Mesothelial cell of epicardium (in vitro differentiated cells): ENCODE results near the gene PROSER2. TPM values are rescaled to one million over a fixed set of nuclear protein-coding genes. Genes with fewer than 3 reads are reported as not detected.

Experiments
- DNase-seq, 2 experiments: peaks; one replicate each; pipeline ENCODE4 v3.0.0; 2021; ENCODE audit warnings: low spot score in 2 of 2; ENCODE audit not compliant: unreplicated experiment in 2 of 2
- H3K27ac Mint-ChIP-seq: 2 replicates; pipeline ENCODE4 v1.8.0; 2021; ENCODE audit warnings: mixed read lengths
- H3K27me3 Mint-ChIP-seq: 2 replicates; pipeline ENCODE4 v1.8.0; 2021; ENCODE audit warnings: low read depth, mixed read lengths
- H3K36me3 Mint-ChIP-seq: 2 replicates; pipeline ENCODE4 v1.8.0; 2021; ENCODE audit warnings: mixed read lengths
- H3K4me1 Mint-ChIP-seq: 2 replicates; pipeline ENCODE4 v1.8.0; 2021; ENCODE audit warnings: mixed read lengths
- H3K4me3 Mint-ChIP-seq: 2 replicates; pipeline ENCODE4 v1.8.0; 2021; ENCODE audit warnings: mild to moderate bottlenecking, moderate library complexity, mixed read lengths
- H3K9me3 Mint-ChIP-seq: 2 replicates; pipeline ENCODE4 v1.8.0; 2021; ENCODE audit warnings: mixed read lengths
- CTCF ChIP-seq: fragments of 200-600 bp; sonication (generic); IDR thresholded peaks from one replicate; pipeline ENCODE4 v1.5.0; 2021; ENCODE audit warnings: antibody characterized with exemption; ENCODE audit not compliant: unreplicated experiment
- total RNA-seq: library from RNA; stranded (reverse); gene quantifications from 3 replicates; pipeline ENCODE4 v1.2.1, GENCODE V29; 2021

Gene PROSER2
- total RNA-seq, 1 donor from 2014 or later: 17.8 TPM

GRCh38 chr10:11789956-11790355 is 33.2 kb upstream of the PROSER2 start:
- H3K36me3 Mint-ChIP-seq: no peaks in the 10 kb centered on the region
- no peak overlapping the region for H3K27ac Mint-ChIP-seq
- TF ChIP-seq CTCF: no peak
- DNase-seq: no peak
- peaks cover 13% of the 10 kb centered on the region for H3K4me1 Mint-ChIP-seq
- H3K27me3 Mint-ChIP-seq: peaks cover 8% of the 10 kb centered on the region
- no peaks in the 10 kb centered on the region for H3K9me3 Mint-ChIP-seq
- no peak overlapping the region for H3K4me3 Mint-ChIP-seq

GRCh38 chr10:11793762-11794479 is 29.2 kb upstream of the PROSER2 start:
- no peak overlapping the region for H3K4me3 Mint-ChIP-seq
- peak overlapping the region; percentile 50 for H3K27ac Mint-ChIP-seq
- no peak for TF ChIP-seq CTCF
- no peaks in the 10 kb centered on the region for H3K36me3 Mint-ChIP-seq
- peaks cover 29% of the 10 kb centered on the region for H3K4me1 Mint-ChIP-seq
- DNase-seq: no peak
- no peaks in the 10 kb centered on the region for H3K27me3 Mint-ChIP-seq
- H3K9me3 Mint-ChIP-seq: no peaks in the 10 kb centered on the region

DNA sequence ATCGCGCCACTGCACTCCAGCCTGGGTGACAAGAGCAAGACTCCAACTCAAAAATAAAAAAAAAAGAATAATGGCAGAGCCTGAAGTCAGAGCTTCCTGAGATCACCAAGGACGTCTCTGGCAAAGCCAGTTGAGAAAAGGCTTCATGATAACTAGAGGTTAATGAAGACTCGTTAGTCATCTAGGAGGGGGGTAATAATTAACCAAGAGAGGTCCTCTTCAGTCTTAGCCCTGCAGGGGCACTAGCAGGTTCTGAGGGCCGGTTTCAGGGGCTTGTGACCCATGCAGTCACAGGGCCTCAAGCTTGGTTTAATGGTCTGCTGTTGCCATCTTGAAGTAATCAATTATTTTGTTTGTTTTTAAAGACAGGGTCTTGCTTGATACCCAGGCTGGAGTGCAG is 28.6 kb upstream of the PROSER2 start:
- no peak for DNase-seq
- Mint-ChIP-seq H3K27me3 (no peaks in the 10 kb centered on the region), H3K4me1 (peaks cover 26% of the 10 kb centered on the region), H3K27ac (peak overlapping the region; percentile 39), H3K36me3 (no peaks in the 10 kb centered on the region), H3K4me3 (no peak overlapping the region), H3K9me3 (no peaks in the 10 kb centered on the region)
- no peak for TF ChIP-seq CTCF

DNA sequence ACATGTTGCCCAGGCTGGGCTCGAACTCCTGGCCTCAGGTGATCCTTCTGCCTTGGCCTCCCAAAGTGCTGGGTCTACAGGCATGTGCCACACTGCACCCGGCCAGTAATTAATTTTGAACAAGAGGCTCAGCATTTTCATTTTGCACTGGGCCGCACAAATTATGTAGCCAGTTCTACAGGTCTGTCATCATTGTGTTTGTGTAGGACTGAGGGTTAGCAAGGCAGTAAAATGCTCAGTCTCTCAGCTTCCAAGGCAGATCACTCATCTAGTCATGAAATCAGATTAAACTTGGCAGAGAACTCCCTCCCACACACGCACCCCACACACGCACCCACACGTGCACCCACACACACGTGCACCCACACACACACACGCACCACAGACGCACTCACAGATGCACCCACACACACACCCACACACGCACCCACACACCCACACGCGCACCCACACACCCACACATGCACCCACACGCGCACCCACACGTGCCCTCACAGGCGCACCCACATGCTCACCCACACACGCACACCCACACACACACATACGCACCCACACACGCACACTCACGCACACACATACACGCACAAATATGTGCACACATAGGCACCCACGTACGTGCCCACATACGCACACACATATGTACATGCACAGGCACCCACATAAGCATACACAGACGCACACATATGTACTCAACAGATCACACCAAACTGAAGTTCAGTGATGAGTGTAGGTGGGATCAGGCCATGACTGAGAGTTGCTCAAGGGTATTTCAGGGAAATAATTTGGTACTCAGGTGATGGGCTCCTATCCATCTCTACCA is 27.8 kb upstream of the PROSER2 start:
- peaks cover 26% of the 10 kb centered on the region for H3K4me1 Mint-ChIP-seq
- H3K27me3 Mint-ChIP-seq: no peaks in the 10 kb centered on the region
- no peak for DNase-seq
- TF ChIP-seq CTCF: no peak
- H3K36me3 Mint-ChIP-seq: no peaks in the 10 kb centered on the region
- H3K27ac Mint-ChIP-seq: peak overlapping the region; percentile 39
- H3K9me3 Mint-ChIP-seq: no peaks in the 10 kb centered on the region
- no peak overlapping the region for H3K4me3 Mint-ChIP-seq

DNA sequence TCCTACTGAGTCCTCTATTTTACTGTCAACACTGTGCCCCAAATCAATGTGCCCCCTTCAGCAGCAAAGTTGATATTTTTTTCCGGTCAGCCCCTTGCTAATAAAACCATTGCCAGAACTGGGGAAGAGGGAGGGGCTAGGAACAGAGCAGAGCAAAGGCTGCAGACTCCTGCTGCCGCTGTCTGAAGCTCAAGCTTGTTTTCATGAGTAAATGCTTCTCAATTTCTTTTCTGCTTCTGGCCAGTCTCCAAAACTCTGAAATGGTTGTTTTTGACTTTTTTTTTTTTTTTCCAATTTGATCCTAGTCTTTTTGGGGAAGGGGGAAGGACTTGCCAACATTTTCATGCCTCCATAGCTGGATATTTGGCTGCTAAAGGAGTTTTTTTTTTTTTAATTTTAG is 26.7 kb upstream of the PROSER2 start:
- peak overlapping the region; percentile 55 for H3K27ac Mint-ChIP-seq
- TF ChIP-seq CTCF: no peak

More for the DNA sequence above, 26.7 kb upstream of the PROSER2 start:
- H3K4me1 Mint-ChIP-seq: peaks cover 26% of the 10 kb centered on the region
- H3K4me3 Mint-ChIP-seq: no peak overlapping the region
- H3K27me3 Mint-ChIP-seq: no peaks in the 10 kb centered on the region
- no peak for DNase-seq
- H3K9me3 Mint-ChIP-seq: no peaks in the 10 kb centered on the region
- no peaks in the 10 kb centered on the region for H3K36me3 Mint-ChIP-seq
